Hepatocyte (in vitro differentiated cells): ENCODE data around the gene CD74. TPM values are rescaled to one million over a fixed set of nuclear protein-coding genes. Genes with fewer than 3 reads are reported as not detected.

Experiments used
- DNase-seq: peaks from one replicate; pipeline ENCODE4 v3.0.0-alpha.2; 2016; ENCODE audit warnings: low spot score
- H2AFZ ChIP-seq: fragments of 200-600 bp; sonication (generic); 2 replicates; pipeline ENCODE4 v1.6.0; 2016; ENCODE audit warnings: antibody characterized with exemption, mild to moderate bottlenecking
- H3K27ac ChIP-seq: fragments of 200-600 bp; sonication (generic); 2 replicates; pipeline ENCODE4 v1.5.1; 2016; ENCODE audit warnings: mild to moderate bottlenecking
- H3K27me3 ChIP-seq: fragments of 200-600 bp; sonication (generic); 2 replicates; pipeline ENCODE4 v1.6.1; 2016
- H3K36me3 ChIP-seq: fragments of 200-600 bp; sonication (generic); replicated peaks from 2 replicates; pipeline ENCODE4 v1.5.1; 2016; ENCODE audit warnings: low read depth; ENCODE audit not compliant: insufficient read depth
- H3K4me1 ChIP-seq: fragments of 200-600 bp; sonication (generic); 2 replicates; pipeline ENCODE4 v1.5.1; 2016; ENCODE audit warnings: mild to moderate bottlenecking, moderate library complexity; ENCODE audit not compliant: insufficient read depth
- H3K4me2 ChIP-seq: fragments of 200-600 bp; sonication (generic); 2 replicates; pipeline ENCODE4 v1.6.0; 2016
- H3K4me3 ChIP-seq: fragments of 200-600 bp; sonication (generic); 2 replicates; pipeline ENCODE4 v1.5.1; 2016; ENCODE audit warnings: mild to moderate bottlenecking
- H3K79me2 ChIP-seq: fragments of 200-600 bp; sonication (generic); 2 replicates; pipeline ENCODE4 v1.6.0; 2017; ENCODE audit warnings: mild to moderate bottlenecking
- H3K9me2 ChIP-seq: fragments of 200-600 bp; sonication (generic); replicated peaks from 2 replicates; pipeline ENCODE4 v1.6.0; 2017; ENCODE audit warnings: mild to moderate bottlenecking; ENCODE audit not compliant: insufficient read depth
- H3K9me3 ChIP-seq: fragments of 200-600 bp; sonication (generic); 2 replicates; pipeline ENCODE4 v1.5.1; 2016; ENCODE audit warnings: low read depth, mild to moderate bottlenecking
- H4K20me1 ChIP-seq: fragments of 200-600 bp; sonication (generic); 2 replicates; pipeline ENCODE4 v1.6.0; 2016; ENCODE audit warnings: mild to moderate bottlenecking; ENCODE audit not compliant: insufficient read depth, poor library complexity, severe bottlenecking
- EZH2 ChIP-seq: fragments of 200-600 bp; sonication (generic); IDR thresholded peaks from 2 replicates; pipeline ENCODE4 v1.6.1; 2016; ENCODE audit warnings: antibody characterized with exemption, mild to moderate bottlenecking, borderline replicate concordance
- EZH2phosphoT487 ChIP-seq: fragments of 200-600 bp; sonication (generic); IDR thresholded peaks from one replicate; pipeline ENCODE4 v1.6.1; 2018; ENCODE audit warnings: antibody characterized with exemption, mild to moderate bottlenecking, low read depth, moderate library complexity; ENCODE audit not compliant: unreplicated experiment, severe bottlenecking
- WGBS: methylation state at CpG from one replicate; pipeline ENCODE4 v1.1.6; 2016; ENCODE audit warnings: low lambda C conversion rate; ENCODE audit errors: missing lambda C conversion rate; 5-methylcytosine and 5-hydroxymethylcytosine counted together
- polyA plus RNA-seq: library from polyadenylated mRNA; unstranded; fragments of >200 nt; fragmentation: Nextera tagmentation; extraction: Ambion mirVana; gene quantifications from 2 replicates; pipeline ENCODE4 v1.2.1, GENCODE V29; 2016
- total RNA-seq: library from RNA; depleted of rRNA; stranded (reverse); fragments of >200 nt; gene quantifications from 2 replicates; pipeline ENCODE4 v1.2.3, GENCODE V29; 2014
- TF ChIP-seq, protein P1 (sequence below): fragments of 200-600 bp; sonication (generic); IDR thresholded peaks from 2 replicates; pipeline ENCODE4 v1.5.1; 2016; ENCODE audit warnings: antibody characterized with exemption, mild to moderate bottlenecking; ENCODE audit not compliant: poor library complexity

The CD74 gene
- total and polyA plus RNA-seq, 2 experiments from 2014 or later, result 57.2 to 107 TPM

DNA sequence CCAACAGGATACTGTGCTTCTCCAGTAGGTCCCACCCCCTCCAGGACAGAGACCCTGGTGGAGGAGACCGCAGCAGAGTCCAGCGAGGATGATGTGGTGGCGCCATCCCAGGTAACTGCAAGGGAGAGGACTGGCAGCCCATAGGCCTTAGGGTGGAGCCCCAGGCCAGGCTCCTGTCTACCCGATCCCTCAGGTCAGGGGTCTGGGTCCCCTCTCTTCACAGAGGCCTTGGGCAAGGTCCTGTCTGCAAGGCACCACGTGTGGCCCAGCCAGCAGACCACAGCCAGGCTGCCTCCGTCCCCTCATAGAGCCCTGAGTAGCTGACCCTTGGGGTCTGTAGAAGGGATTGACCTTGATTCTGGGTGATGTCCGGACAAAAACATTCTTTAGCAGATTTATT lies 20.0 kb downstream of the CD74 start:
- H3K4me1 ChIP-seq, result no peaks in the 10 kb centered on the region
- no peak for TF ChIP-seq EZH2
- no peak for TF ChIP-seq EZH2phosphoT487
- TF ChIP-seq, protein P1, sequence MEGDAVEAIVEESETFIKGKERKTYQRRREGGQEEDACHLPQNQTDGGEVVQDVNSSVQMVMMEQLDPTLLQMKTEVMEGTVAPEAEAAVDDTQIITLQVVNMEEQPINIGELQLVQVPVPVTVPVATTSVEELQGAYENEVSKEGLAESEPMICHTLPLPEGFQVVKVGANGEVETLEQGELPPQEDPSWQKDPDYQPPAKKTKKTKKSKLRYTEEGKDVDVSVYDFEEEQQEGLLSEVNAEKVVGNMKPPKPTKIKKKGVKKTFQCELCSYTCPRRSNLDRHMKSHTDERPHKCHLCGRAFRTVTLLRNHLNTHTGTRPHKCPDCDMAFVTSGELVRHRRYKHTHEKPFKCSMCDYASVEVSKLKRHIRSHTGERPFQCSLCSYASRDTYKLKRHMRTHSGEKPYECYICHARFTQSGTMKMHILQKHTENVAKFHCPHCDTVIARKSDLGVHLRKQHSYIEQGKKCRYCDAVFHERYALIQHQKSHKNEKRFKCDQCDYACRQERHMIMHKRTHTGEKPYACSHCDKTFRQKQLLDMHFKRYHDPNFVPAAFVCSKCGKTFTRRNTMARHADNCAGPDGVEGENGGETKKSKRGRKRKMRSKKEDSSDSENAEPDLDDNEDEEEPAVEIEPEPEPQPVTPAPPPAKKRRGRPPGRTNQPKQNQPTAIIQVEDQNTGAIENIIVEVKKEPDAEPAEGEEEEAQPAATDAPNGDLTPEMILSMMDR, result no peak
- 94% methylated on average over 7 of the region's 7 CpGs for WGBS
- no peaks in the 10 kb centered on the region for H3K27me3 ChIP-seq
- H3K9me3 ChIP-seq, result no peaks in the 10 kb centered on the region
- H3K27ac ChIP-seq, result no peak overlapping the region
- no peak overlapping the region for H3K4me3 ChIP-seq
- no peaks in the 10 kb centered on the region for H3K36me3 ChIP-seq
- no peak for DNase-seq
- no peaks in the 10 kb centered on the region for H3K9me2 ChIP-seq
- no peak overlapping the region for H2AFZ ChIP-seq
- H3K79me2 ChIP-seq, result no peaks in the 10 kb centered on the region
- H4K20me1 ChIP-seq, result no peaks in the 10 kb centered on the region
- H3K4me2 ChIP-seq, result no peak overlapping the region

DNA sequence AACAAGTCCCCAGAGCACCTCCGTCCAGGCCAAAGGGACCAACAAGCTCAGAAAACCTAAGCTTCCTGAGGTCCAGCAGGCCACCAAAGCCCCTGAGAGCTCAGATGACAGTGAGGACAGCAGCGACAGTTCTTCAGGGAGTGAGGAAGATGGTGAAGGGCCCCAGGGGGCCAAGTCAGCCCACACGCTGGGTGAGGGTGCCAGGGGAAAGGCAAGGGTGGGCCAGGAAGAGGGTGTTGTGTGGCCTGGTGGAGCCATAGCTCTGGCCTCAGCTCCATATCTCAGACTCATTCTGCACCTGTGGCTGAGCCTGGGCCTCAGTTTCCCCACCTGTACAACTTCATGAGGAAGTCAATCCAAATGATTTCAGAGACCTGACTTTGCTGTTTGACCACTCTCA lies 20.7 kb downstream of the CD74 start:
- TF ChIP-seq EZH2, result no peak
- TF ChIP-seq, protein P1, result no peak
- no peak for TF ChIP-seq EZH2phosphoT487
- Histone ChIP-seq H3K36me3 (no peaks in the 10 kb centered on the region), H2AFZ (no peak overlapping the region), H3K27ac (no peak overlapping the region), H3K4me3 (no peak overlapping the region), H3K27me3 (no peaks in the 10 kb centered on the region), H4K20me1 (no peaks in the 10 kb centered on the region), H3K79me2 (no peaks in the 10 kb centered on the region), H3K4me1 (no peaks in the 10 kb centered on the region), H3K9me3 (no peaks in the 10 kb centered on the region), H3K9me2 (no peaks in the 10 kb centered on the region), H3K4me2 (no peak overlapping the region)
- 98% methylated on average over 3 of the region's 3 CpGs for WGBS
- DNase-seq, result no peak

DNA sequence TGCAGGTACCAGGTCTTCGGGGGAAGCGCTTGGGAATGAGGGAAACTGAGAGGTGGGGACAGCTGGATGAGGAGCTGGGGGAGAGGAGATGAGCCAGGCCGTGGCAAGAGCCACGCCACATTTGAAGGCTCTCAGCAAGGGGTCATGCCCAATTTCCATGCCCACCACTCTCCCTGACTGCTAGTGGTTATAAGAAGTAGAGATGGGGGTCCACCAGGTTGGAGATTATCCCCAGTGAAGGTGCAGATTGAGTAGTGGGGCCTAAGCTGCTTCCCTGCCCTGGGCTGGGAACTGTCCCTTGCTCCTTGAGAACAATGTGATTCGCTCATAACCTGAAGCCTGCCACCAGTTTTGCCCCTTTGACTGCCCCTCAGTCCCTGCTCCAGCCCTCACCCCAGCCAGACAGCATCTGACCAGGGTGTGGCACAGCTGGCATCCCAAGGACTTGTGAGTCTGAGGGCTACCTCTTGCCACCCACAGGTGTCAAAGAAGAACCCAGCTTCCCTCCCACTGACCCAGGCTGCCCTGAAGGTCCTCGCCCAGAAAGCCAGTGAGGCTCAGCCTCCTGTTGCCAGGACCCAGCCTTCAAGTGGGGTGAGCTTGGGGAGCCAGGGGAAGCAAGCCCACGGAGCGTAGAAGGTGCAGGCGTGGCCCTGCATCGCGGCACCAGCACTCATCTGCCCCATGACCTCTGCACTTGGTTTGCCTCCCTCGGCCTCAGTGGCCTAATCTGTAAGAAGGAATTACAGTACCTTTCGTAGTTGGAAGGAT lies 21.5 kb downstream of the CD74 start:
- DNase-seq, result no peak
- Histone ChIP-seq H3K79me2 (no peaks in the 10 kb centered on the region), H3K27ac (no peak overlapping the region), H3K4me1 (no peaks in the 10 kb centered on the region), H3K27me3 (no peaks in the 10 kb centered on the region), H3K36me3 (no peaks in the 10 kb centered on the region), H2AFZ (no peak overlapping the region), H4K20me1 (no peaks in the 10 kb centered on the region), H3K4me2 (no peak overlapping the region), H3K9me3 (no peaks in the 10 kb centered on the region), H3K9me2 (no peaks in the 10 kb centered on the region), H3K4me3 (no peak overlapping the region)
- WGBS, result 96% methylated on average over 13 of the region's 13 CpGs
- TF ChIP-seq EZH2phosphoT487 (no peak), EZH2 (no peak)
- TF ChIP-seq, protein P1, result no peak
